AG10803 (cell line): ENCODE data around the gene DBT.
"Not testable (repeated sequence)": the region's sequence is repeated elsewhere in the genome, so short reads cannot be mapped to it uniquely, and the experiment has no call there.

Experiments
- DNase-seq: peaks from one replicate; pipeline ENCODE4 v3.0.0; 2010; ENCODE audit warnings: low read depth
- H3K4me3 ChIP-seq: 2 replicates; pipeline ENCODE4 v1.5.1; 2011; ENCODE audit warnings: mild to moderate bottlenecking, low read length, control low read depth
- CTCF ChIP-seq: conservative IDR thresholded peaks from 2 replicates; pipeline ENCODE4 v1.5.1; 2011; ENCODE audit warnings: mild to moderate bottlenecking, low read length, control low read depth, inconsistent platforms

Gene DBT

GRCh38 chr1:100250264-100250663, 630 bp upstream of the DBT start:
- DNase-seq, result no peak
- H3K4me3 ChIP-seq, result peak overlapping the region; percentile 99
- no peak for TF ChIP-seq CTCF

GRCh38 chr1:100249155-100249536, 488 bp downstream of the DBT start:
- DNase-seq, result no peak
- TF ChIP-seq CTCF, result no peak
- H3K4me3 ChIP-seq, result peak overlapping the region; percentile 99

DNA sequence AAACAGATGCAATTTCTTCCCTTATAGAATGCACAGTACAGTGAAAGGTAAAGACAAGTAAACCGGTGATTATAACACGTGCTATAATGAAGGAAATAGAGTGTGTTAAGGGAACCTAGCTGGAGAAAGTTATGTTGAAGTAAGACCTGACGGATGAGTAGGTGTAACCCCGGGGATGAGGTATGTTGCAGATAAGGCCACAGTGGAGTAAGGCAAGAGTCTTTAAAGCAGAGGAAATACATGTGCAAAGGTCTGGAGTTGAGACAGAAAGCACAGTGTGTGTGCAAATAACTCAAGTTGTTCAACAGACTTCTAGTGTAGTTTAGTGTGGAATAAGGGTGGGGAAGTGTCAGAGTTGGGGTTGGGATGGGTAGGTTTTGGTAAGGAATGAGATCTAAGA, 2.9 kb downstream of the DBT start:
- H3K4me3 ChIP-seq, result no peak overlapping the region
- TF ChIP-seq CTCF, result no peak
- DNase-seq, result no peak

DNA sequence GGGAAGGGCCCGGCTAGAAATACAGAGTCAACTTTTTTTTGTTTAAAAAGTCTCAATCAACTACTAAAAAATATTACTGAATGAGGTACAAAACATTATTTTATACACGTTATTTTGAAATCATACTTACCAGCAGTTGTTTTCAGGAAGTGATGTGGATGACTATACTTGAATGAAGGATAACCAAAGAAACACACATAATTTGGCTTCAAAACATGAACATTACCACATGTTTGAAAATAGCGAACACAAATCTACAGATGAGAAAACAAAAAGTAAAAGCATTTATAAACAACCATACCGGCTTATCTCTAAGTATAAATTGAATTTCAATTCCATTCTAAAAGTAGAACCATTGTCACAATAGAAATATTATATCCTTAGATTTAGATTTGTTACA, 9.0 kb downstream of the DBT start:
- no peak overlapping the region for H3K4me3 ChIP-seq
- no peak for DNase-seq
- TF ChIP-seq CTCF, result no peak

DNA sequence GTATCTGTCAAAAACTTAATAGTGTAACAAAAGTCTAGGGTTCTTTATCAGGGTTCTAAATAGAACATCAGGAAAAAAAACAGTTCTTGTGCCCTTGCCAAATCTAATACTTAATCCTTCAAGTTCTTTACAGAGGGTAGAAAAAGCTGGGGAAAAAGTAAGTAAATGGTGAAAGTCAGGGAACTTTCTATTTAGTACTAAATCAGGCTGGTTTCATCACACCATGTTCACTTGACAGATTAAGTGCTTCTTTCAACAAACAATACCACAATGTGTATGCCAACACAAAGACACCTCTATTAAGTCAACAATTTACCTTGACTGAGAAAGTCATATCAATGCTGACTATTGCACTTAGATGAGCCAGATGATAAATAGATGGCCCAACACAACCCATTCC, 9.7 kb downstream of the DBT start:
- TF ChIP-seq CTCF, result no peak
- DNase-seq, result no peak

GRCh38 chr1:100237091-100237490, 12.5 kb downstream of the DBT start:
- no peak for TF ChIP-seq CTCF
- no peak overlapping the region for H3K4me3 ChIP-seq

More for the DNA sequence above, 9.7 kb downstream of the DBT start:
- no peak overlapping the region for H3K4me3 ChIP-seq

GRCh38 chr1:100234432-100234831, 15.2 kb downstream of the DBT start:
- DNase-seq, result no peak
- H3K4me3 ChIP-seq, result no peak overlapping the region
- TF ChIP-seq CTCF, result no peak

More at GRCh38 chr1:100237091-100237490, 12.5 kb downstream of the DBT start:
- no peak for DNase-seq

GRCh38 chr1:100233566-100233965, 16.1 kb downstream of the DBT start:
- DNase-seq, result not testable (repeated sequence)

More at GRCh38 chr1:100233566-100233965, 16.1 kb downstream of the DBT start:
- not testable (repeated sequence) for H3K4me3 ChIP-seq
